Testis (tissue), 2 donors: ENCODE results near the gene TMEM121.

Experiments used
- CTCF ChIP-seq, 3 experiments: fragments of 450-650 bp in 2 of 3; fragments of 200-600 bp in 1 of 3; sonication (generic) in 1 of 3; IDR thresholded peaks; one replicate each; pipeline ENCODE4 v1.5.1; 2016 to 2019; ENCODE audit warnings: antibody characterized with exemption in 3 of 3, mild to moderate bottlenecking in 2 of 3, moderate library complexity in 1 of 3
- POLR2A ChIP-seq: fragments of 450-650 bp; IDR thresholded peaks from one replicate; pipeline ENCODE4 v1.6.1; 2017; ENCODE audit warnings: antibody characterized with exemption, mild to moderate bottlenecking, moderate library complexity

- peak; percentile 69 to 82 (median 80) for TF ChIP-seq CTCF (IDR thresholded peaks at IDR 0.05)
- no peak for TF ChIP-seq POLR2A
Measured at GRCh38 chr14:105527826-105528585, 1.6 kb downstream of the TMEM121 start.
